ENCODE data around the gene SYNDIG1L.

- no peak for TF ChIP-seq CTCF (IDR thresholded peaks at IDR 0.05)
- TF ChIP-seq POLR2AphosphoS5 (IDR thresholded peaks at IDR 0.05): no peak
- TF ChIP-seq EP300 (IDR thresholded peaks at IDR 0.05): no peak
These were observed 20.3 kb downstream of the SYNDIG1L start for GRCh38 chr14:74405663-74406062.

Data from suprapubic skin (tissue), 4 donors.